ENCODE data around the gene PPP2R2C. TPM values are rescaled to one million over a fixed set of nuclear protein-coding genes. Genes with fewer than 3 reads are reported as not detected.

Gene PPP2R2C
- total and polyA plus RNA-seq, 9 of the 15 experiments (the other 6 are each of a cell fraction or from before 2014, with no cell fraction given): 0.04 to 0.06 TPM; not detected in 7

DNA sequence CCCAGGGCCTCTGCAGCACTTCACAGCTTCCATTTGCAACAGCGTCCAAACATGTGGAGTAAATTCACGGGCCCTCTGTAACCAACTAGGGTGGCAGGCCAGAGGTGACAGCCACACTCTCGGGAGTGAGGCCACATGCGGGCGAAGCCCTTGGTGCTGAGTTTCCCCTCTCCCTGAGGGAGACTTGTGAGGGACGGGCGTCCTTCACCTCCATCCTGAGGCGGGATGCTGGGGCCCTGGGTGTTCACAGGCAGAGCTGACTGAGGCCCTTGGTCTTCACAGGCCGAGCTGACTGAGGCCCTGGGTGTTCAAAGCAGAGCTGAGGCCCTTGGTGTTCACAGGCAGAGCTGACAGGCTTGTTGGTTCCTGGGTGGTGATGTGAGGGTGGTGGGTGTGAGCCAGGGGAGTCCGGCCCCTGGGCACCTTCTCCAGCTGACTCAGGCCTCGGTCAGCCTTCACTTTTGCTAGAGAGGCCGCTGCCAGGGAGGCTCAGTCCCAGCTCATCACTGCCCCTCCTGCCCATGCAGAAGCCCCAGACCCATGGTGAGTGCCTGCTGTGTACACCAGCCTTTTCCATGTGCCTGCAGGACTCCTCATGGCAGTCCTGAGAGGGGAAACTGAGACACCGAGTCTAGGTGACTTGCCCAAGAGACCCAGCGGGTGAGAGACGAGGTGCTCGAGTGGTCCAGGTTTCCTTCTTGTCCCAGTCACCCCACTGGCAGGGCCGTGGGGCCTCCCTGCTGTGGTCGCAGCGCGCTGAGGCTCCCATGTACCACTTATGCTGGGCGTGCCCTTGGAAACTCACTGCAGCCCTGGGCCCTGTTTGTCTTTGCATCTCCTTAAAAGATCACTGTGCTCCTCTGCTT is 194.2 kb downstream of the PPP2R2C start (continued):
- TF ChIP-seq, protein P1, sequence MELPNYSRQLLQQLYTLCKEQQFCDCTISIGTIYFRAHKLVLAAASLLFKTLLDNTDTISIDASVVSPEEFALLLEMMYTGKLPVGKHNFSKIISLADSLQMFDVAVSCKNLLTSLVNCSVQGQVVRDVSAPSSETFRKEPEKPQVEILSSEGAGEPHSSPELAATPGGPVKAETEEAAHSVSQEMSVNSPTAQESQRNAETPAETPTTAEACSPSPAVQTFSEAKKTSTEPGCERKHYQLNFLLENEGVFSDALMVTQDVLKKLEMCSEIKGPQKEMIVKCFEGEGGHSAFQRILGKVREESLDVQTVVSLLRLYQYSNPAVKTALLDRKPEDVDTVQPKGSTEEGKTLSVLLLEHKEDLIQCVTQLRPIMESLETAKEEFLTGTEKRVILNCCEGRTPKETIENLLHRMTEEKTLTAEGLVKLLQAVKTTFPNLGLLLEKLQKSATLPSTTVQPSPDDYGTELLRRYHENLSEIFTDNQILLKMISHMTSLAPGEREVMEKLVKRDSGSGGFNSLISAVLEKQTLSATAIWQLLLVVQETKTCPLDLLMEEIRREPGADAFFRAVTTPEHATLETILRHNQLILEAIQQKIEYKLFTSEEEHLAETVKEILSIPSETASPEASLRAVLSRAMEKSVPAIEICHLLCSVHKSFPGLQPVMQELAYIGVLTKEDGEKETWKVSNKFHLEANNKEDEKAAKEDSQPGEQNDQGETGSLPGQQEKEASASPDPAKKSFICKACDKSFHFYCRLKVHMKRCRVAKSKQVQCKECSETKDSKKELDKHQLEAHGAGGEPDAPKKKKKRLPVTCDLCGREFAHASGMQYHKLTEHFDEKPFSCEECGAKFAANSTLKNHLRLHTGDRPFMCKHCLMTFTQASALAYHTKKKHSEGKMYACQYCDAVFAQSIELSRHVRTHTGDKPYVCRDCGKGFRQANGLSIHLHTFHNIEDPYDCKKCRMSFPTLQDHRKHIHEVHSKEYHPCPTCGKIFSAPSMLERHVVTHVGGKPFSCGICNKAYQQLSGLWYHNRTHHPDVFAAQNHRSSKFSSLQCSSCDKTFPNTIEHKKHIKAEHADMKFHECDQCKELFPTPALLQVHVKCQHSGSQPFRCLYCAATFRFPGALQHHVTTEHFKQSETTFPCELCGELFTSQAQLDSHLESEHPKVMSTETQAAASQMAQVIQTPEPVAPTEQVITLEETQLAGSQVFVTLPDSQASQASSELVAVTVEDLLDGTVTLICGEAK (IDR thresholded peaks at IDR 0.05): no peak
- TF ChIP-seq, protein P1 (CRISPR knock-in tag; IDR thresholded peaks at IDR 0.05): no peak
- TF ChIP-seq TCF7L2 (IDR thresholded peaks at IDR 0.05; ENCODE audit: low read depth, low read length): no peak
- TF ChIP-seq, protein P2, sequence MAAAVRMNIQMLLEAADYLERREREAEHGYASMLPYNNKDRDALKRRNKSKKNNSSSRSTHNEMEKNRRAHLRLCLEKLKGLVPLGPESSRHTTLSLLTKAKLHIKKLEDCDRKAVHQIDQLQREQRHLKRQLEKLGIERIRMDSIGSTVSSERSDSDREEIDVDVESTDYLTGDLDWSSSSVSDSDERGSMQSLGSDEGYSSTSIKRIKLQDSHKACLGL (CRISPR knock-in tag; IDR thresholded peaks at IDR 0.05; ENCODE audit: borderline replicate concordance, poor library complexity, severe bottlenecking): no peak
- no peak for TF ChIP-seq KLF6 (CRISPR knock-in tag; IDR thresholded peaks at IDR 0.05; ENCODE audit: borderline replicate concordance)
- no peak for TF ChIP-seq PML (IDR thresholded peaks at IDR 0.05; ENCODE audit: low read length)
- no peak for TF ChIP-seq IFI16 (CRISPR knock-in tag; IDR thresholded peaks at IDR 0.05)
- TF ChIP-seq, protein P3, sequence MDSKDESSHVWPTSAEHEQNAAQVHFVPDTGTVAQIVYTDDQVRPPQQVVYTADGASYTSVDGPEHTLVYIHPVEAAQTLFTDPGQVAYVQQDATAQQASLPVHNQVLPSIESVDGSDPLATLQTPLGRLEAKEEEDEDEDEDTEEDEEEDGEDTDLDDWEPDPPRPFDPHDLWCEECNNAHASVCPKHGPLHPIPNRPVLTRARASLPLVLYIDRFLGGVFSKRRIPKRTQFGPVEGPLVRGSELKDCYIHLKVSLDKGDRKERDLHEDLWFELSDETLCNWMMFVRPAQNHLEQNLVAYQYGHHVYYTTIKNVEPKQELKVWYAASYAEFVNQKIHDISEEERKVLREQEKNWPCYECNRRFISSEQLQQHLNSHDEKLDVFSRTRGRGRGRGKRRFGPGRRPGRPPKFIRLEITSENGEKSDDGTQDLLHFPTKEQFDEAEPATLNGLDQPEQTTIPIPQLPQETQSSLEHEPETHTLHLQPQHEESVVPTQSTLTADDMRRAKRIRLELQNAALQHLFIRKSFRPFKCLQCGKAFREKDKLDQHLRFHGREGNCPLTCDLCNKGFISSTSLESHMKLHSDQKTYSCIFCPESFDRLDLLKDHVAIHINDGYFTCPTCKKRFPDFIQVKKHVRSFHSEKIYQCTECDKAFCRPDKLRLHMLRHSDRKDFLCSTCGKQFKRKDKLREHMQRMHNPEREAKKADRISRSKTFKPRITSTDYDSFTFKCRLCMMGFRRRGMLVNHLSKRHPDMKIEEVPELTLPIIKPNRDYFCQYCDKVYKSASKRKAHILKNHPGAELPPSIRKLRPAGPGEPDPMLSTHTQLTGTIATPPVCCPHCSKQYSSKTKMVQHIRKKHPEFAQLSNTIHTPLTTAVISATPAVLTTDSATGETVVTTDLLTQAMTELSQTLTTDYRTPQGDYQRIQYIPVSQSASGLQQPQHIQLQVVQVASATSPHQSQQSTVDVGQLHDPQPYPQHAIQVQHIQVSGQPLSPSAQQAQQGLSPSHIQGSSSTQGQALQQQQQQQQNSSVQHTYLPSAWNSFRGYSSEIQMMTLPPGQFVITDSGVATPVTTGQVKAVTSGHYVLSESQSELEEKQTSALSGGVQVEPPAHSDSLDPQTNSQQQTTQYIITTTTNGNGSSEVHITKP (IDR thresholded peaks at IDR 0.05; ENCODE audit: partially characterized antibody): no peak
- TF ChIP-seq FOXK1 (CRISPR knock-in tag; IDR thresholded peaks at IDR 0.05; ENCODE audit: borderline replicate concordance): no peak
